Endothelial cell (in vitro differentiated cells): Measurements from ENCODE around the gene TAL1. TPM values are rescaled to one million over a fixed set of nuclear protein-coding genes. Genes with fewer than 3 reads are reported as not detected.

Experiments used
- DNase-seq: peaks from one replicate; pipeline ENCODE4 v3.0.0; 2021; ENCODE audit warnings: low spot score
- H3K27ac Mint-ChIP-seq: one replicate; pipeline ENCODE4 v1.8.0; 2021; ENCODE audit warnings: mixed read lengths, inconsistent platforms; ENCODE audit not compliant: unreplicated experiment
- H3K27me3 Mint-ChIP-seq: one replicate; pipeline ENCODE4 v1.8.0; 2021; ENCODE audit warnings: mild to moderate bottlenecking, moderate library complexity, mixed read lengths, inconsistent platforms; ENCODE audit not compliant: unreplicated experiment
- H3K36me3 Mint-ChIP-seq: one replicate; pipeline ENCODE4 v1.8.0; 2021; ENCODE audit warnings: mild to moderate bottlenecking, low read depth, mixed read lengths, inconsistent platforms; ENCODE audit not compliant: unreplicated experiment
- H3K4me1 Mint-ChIP-seq: one replicate; pipeline ENCODE4 v1.8.0; 2021; ENCODE audit warnings: mild to moderate bottlenecking, mixed read lengths, inconsistent platforms; ENCODE audit not compliant: unreplicated experiment
- H3K4me3 Mint-ChIP-seq: one replicate; pipeline ENCODE4 v1.8.0; 2021; ENCODE audit warnings: mild to moderate bottlenecking, mixed read lengths, inconsistent platforms; ENCODE audit not compliant: unreplicated experiment
- H3K9me3 Mint-ChIP-seq: one replicate; pipeline ENCODE4 v1.8.0; 2021; ENCODE audit warnings: mixed read lengths, inconsistent platforms; ENCODE audit not compliant: unreplicated experiment
- total RNA-seq: library from RNA; stranded (reverse); fragmentation: NEBNext Ultra II Directional; extraction: Animal tissue kit (Norgen Biotek cat#: 25700); gene quantifications from one replicate; pipeline ENCODE4 v1.2.1, GENCODE V29; 2021; ENCODE audit not compliant: unreplicated experiment
- TF ChIP-seq, protein P1 (sequence below): fragments of 200-600 bp; sonication (generic); IDR thresholded peaks from one replicate; pipeline ENCODE4 v1.5.0; 2021; ENCODE audit warnings: antibody characterized with exemption; ENCODE audit not compliant: unreplicated experiment

Gene TAL1
- total RNA-seq, 1 donor from 2014 or later = 199 TPM

DNA sequence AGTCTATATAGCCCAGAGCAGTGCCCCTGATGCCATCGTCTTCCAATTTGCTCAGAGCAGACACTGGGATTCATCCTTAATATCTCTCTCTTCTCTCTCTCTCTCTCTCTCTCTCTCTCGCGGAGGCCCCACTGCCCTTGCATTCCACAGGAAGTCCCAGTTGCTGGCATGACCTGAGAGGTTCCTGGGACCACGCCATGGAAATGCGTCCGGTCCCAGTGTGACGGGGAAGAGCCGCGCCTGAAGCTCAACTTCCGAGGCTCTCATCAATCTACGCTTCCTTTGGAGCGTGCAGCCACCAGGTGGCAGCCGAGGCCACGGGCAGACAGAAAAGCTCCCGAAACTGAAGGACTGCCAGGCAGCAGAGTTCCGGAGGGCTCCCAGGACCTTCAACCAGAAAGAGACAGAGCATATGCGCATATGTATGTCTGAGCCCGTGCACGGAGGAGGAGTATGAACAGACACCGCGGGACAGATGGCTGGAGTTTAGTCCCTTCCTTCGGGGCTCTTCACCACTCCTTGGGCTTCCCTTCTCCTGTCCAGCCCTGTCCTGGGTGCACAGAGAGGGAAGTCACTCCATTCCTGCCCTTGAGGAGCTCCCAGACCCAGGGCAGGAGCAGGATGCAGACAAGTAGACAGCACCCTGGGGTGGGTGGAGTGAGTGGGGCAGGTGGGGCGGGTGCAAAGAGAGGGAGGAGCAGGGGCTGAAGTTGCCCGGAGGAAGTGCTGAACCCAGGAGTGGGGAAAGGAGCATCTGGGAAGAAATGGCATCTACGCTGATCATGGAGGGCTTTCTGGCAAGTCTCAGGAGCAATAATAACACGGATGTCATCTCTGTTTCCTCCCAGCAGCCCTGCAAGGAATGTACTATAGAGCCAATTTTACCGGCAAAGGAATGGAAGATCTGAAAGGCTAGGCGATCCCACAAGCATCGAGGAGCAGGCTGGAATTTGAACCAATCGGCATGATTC is 52.7 kb downstream of the TAL1 start:
- Mint-ChIP-seq H3K4me1 (peaks cover 45% of the 10 kb centered on the region), H3K27ac (peak overlapping the region; percentile 65), H3K9me3 (peaks cover 5% of the 10 kb centered on the region), H3K36me3 (no peaks in the 10 kb centered on the region), H3K4me3 (peak overlapping the region; percentile 81), H3K27me3 (peaks cover 26% of the 10 kb centered on the region)
- TF ChIP-seq, protein P1, sequence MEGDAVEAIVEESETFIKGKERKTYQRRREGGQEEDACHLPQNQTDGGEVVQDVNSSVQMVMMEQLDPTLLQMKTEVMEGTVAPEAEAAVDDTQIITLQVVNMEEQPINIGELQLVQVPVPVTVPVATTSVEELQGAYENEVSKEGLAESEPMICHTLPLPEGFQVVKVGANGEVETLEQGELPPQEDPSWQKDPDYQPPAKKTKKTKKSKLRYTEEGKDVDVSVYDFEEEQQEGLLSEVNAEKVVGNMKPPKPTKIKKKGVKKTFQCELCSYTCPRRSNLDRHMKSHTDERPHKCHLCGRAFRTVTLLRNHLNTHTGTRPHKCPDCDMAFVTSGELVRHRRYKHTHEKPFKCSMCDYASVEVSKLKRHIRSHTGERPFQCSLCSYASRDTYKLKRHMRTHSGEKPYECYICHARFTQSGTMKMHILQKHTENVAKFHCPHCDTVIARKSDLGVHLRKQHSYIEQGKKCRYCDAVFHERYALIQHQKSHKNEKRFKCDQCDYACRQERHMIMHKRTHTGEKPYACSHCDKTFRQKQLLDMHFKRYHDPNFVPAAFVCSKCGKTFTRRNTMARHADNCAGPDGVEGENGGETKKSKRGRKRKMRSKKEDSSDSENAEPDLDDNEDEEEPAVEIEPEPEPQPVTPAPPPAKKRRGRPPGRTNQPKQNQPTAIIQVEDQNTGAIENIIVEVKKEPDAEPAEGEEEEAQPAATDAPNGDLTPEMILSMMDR = peak; percentile 81
- DNase-seq = peak; percentile 95

DNA sequence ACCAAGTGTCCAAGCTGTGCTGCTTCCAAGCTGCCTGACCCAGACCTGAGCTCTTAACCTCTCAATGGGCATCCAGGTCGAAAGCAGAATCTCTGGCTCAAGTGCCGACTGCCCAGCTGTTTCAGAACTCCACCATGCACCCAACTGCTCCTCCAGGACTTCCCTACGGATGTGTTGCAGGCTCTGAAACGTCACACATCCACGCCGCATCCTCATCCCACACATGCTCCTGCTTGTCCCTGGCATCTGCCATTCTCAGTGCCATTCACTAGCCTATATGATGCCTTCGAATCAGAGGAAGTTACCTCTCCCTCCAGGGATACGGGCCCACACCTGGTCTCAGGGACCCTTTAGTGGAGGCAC is 53.4 kb downstream of the TAL1 start:
- Mint-ChIP-seq H3K36me3 (no peaks in the 10 kb centered on the region), H3K27me3 (peaks cover 26% of the 10 kb centered on the region), H3K4me1 (peaks cover 46% of the 10 kb centered on the region), H3K9me3 (peaks cover 5% of the 10 kb centered on the region), H3K4me3 (peak overlapping the region; percentile 81), H3K27ac (peak overlapping the region; percentile 65)
- DNase-seq = no peak
- TF ChIP-seq, protein P1 = no peak

DNA sequence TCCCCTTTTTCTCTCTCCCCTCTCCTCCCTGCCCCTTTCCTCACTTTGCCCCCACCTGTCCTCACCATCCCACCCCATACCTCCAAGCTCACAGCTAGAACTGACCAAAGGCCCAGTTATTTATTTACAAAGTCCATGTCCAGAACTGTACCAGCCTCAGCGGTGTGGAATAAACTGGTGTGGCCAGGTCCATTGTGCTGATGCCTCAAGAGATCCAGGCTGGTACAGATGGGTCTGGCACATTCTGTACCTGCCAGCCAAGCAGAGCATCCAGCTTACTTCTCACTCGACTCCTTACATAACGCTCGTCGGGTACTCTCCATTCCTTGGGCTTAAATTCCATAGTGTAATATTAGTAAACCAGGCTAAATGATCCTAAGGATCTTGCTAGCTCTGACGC is 54.0 kb downstream of the TAL1 start:
- no peak for DNase-seq
- Mint-ChIP-seq H3K4me1 (peaks cover 42% of the 10 kb centered on the region), H3K9me3 (peaks cover 5% of the 10 kb centered on the region), H3K4me3 (no peak overlapping the region), H3K27ac (peak overlapping the region; percentile 52), H3K36me3 (no peaks in the 10 kb centered on the region), H3K27me3 (peaks cover 26% of the 10 kb centered on the region)
- TF ChIP-seq, protein P1 = no peak

DNA sequence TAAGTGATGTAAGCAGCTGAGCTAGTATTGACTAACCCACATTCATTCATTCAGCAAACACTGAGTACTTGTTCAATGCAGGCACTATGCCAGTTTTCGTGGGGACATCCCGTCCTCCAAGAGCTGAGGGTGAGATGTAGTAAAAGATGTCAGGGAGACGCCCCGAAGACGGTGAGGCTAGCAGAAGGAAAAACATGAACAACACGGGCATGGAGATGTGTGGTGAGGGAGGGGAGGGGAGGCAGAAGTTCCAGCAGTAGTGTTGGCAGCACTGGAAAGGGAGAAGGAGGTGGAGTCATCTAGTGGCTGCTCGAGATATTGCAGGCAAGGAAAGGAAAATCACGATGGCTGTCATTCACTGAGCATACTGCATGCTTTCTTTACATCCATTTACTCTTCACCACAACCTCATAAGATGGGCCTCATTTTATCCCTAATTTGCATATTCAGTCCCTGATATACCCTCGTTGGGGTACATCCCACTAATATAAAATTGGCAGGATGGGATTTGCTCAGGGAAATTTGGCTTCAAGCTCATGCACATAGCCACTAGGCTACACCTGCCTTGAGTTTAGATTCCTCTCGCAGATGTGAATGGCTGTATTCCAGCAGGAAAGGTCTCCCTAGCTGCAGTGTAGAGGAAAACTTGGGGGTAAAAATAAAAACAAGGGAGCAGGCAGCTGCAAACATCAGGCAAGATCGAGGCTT is 56.6 kb downstream of the TAL1 start:
- peaks cover 19% of the 10 kb centered on the region for H3K4me1 Mint-ChIP-seq
- H3K4me3 Mint-ChIP-seq = no peak overlapping the region
- H3K27me3 Mint-ChIP-seq = peaks cover 18% of the 10 kb centered on the region
- peak; percentile 79 for DNase-seq
- no peaks in the 10 kb centered on the region for H3K36me3 Mint-ChIP-seq
- TF ChIP-seq, protein P1 = peak; percentile 89
- H3K9me3 Mint-ChIP-seq = no peaks in the 10 kb centered on the region
- no peak overlapping the region for H3K27ac Mint-ChIP-seq
